Measurements from ENCODE around the gene SHMT2. TPM values are rescaled to one million over a fixed set of nuclear protein-coding genes. Genes with fewer than 3 reads are reported as not detected.

The SHMT2 gene
- total RNA-seq, 1 donor from 2014 or later = 197 TPM

- Mint-ChIP-seq H3K27me3 (ENCODE audit: low read depth, unreplicated experiment) (peaks cover 30% of the 10 kb centered on the region), H3K4me1 (ENCODE audit: low read depth, unreplicated experiment) (peaks cover 19% of the 10 kb centered on the region), H3K9me3 (ENCODE audit: unreplicated experiment) (no peaks in the 10 kb centered on the region), H3K27ac (ENCODE audit: unreplicated experiment) (peak overlapping the region; percentile 53), H3K36me3 (ENCODE audit: low read depth, unreplicated experiment) (peaks cover 10% of the 10 kb centered on the region), H3K4me3 (ENCODE audit: unreplicated experiment) (peak overlapping the region; percentile 50)
- H3K79me2 ChIP-seq (ENCODE audit: insufficient read depth, low read length) = no peaks in the 10 kb centered on the region
- H3K4me2 ChIP-seq (ENCODE audit: low read length) = no peak overlapping the region
- no peak overlapping the region for H3K9ac ChIP-seq (ENCODE audit: low read length)
- no peaks in the 10 kb centered on the region for H3K9me3 ChIP-seq (ENCODE audit: insufficient read depth, low read depth, low read length)
- H2AFZ ChIP-seq (ENCODE audit: low read depth, low read length) = no peak overlapping the region
- H3K27me3 ChIP-seq (ENCODE audit: insufficient read depth, low read length) = peaks cover 20% of the 10 kb centered on the region
- no peak overlapping the region for H3K27ac ChIP-seq (ENCODE audit: low read depth, low read length)
- FAIRE-seq = no peak
- no peak overlapping the region for H3K4me3 ChIP-seq (ENCODE audit: insufficient read depth, low read depth, low read length)
- peaks cover 29% of the 10 kb centered on the region for H3K4me1 ChIP-seq (ENCODE audit: insufficient read depth, low read length)
- peaks cover 14% of the 10 kb centered on the region for H4K20me1 ChIP-seq (ENCODE audit: insufficient read depth, low read length)
- H3K36me3 ChIP-seq (ENCODE audit: insufficient read depth, low read length) = no peaks in the 10 kb centered on the region
- no peak for TF ChIP-seq CTCF (IDR thresholded peaks at IDR 0.05; ENCODE audit: insufficient read depth, low read depth, low read length)
- no peak for TF ChIP-seq EZH2 (IDR thresholded peaks at IDR 0.05; ENCODE audit: insufficient read depth, low read length)
- DNase-seq (ENCODE audit: low read depth) = no peak
Measured at GRCh38 chr12:57244312-57244696, 14.8 kb downstream of the SHMT2 start.

- FAIRE-seq = no peak
- no peak overlapping the region for H3K4me2 ChIP-seq (ENCODE audit: low read length)
- peaks cover 10% of the 10 kb centered on the region for H3K4me1 Mint-ChIP-seq (ENCODE audit: low read depth, unreplicated experiment)
Measured at GRCh38 chr12:57247041-57247440, 17.5 kb downstream of the SHMT2 start.

More at GRCh38 chr12:57247041-57247440, 17.5 kb downstream of the SHMT2 start:
- H3K27ac Mint-ChIP-seq (ENCODE audit: unreplicated experiment) = no peak overlapping the region
- H3K9me3 Mint-ChIP-seq (ENCODE audit: unreplicated experiment) = no peaks in the 10 kb centered on the region
- Histone ChIP-seq H3K4me1 (ENCODE audit: insufficient read depth, low read length) (peaks cover 9% of the 10 kb centered on the region), H2AFZ (ENCODE audit: low read depth, low read length) (no peak overlapping the region), H3K36me3 (ENCODE audit: insufficient read depth, low read length) (no peaks in the 10 kb centered on the region), H3K27me3 (ENCODE audit: insufficient read depth, low read length) (peaks cover 4% of the 10 kb centered on the region), H3K79me2 (ENCODE audit: insufficient read depth, low read length) (no peaks in the 10 kb centered on the region), H4K20me1 (ENCODE audit: insufficient read depth, low read length) (peaks cover 3% of the 10 kb centered on the region), H3K4me3 (ENCODE audit: insufficient read depth, low read depth, low read length) (no peak overlapping the region), H3K9ac (ENCODE audit: low read length) (no peak overlapping the region), H3K9me3 (ENCODE audit: insufficient read depth, low read depth, low read length) (no peaks in the 10 kb centered on the region), H3K27ac (ENCODE audit: low read depth, low read length) (no peak overlapping the region)
- DNase-seq (ENCODE audit: low read depth) = no peak
- no peak overlapping the region for H3K4me3 Mint-ChIP-seq (ENCODE audit: unreplicated experiment)
- TF ChIP-seq EZH2 (IDR thresholded peaks at IDR 0.05; ENCODE audit: insufficient read depth, low read length) = no peak
- TF ChIP-seq CTCF (IDR thresholded peaks at IDR 0.05; ENCODE audit: insufficient read depth, low read depth, low read length) = no peak
- H3K27me3 Mint-ChIP-seq (ENCODE audit: low read depth, unreplicated experiment) = peaks cover 16% of the 10 kb centered on the region
- H3K36me3 Mint-ChIP-seq (ENCODE audit: low read depth, unreplicated experiment) = peaks cover 9% of the 10 kb centered on the region
